AG04450 (cell line): Measurements from ENCODE around the gene RAET1E. TPM values are rescaled to one million over a fixed set of nuclear protein-coding genes. Genes with fewer than 3 reads are reported as not detected.

Source experiments
- CTCF ChIA-PET: fragments of 300-600, 350-600 bp; formaldehyde crosslinking; extraction: SDS; loops from one replicate; lab custom pipeline; 2022; ENCODE audit warnings: antibody characterized with exemption, inconsistent platforms; lab: Charles Lee
- POLR2A ChIA-PET: fragments of 350-600 bp; formaldehyde crosslinking; extraction: SDS; loops from one replicate; lab custom pipeline; 2021; ENCODE audit warnings: antibody characterized with exemption, inconsistent platforms; lab: Yijun Ruan, JAX
- DNase-seq: peaks from one replicate; pipeline ENCODE4 v3.0.0-alpha.2; 2011; ENCODE audit warnings: low read depth, low spot score
- H3K27ac ChIP-seq: one replicate; pipeline ENCODE4 v1.5.1; 2012; ENCODE audit warnings: low read depth, low read length, control low read depth
- H3K27me3 ChIP-seq: one replicate; pipeline ENCODE4 v1.6.0; 2012; ENCODE audit warnings: low read length; ENCODE audit not compliant: control insufficient read depth, insufficient read depth
- H3K4me3 ChIP-seq: 2 replicates; pipeline ENCODE4 v1.5.1; 2011; ENCODE audit warnings: mild to moderate bottlenecking, low read depth, low read length, control low read depth
- H3K9me3 ChIP-seq: 2 replicates; pipeline ENCODE4 v1.5.1; 2012; ENCODE audit warnings: low read length; ENCODE audit not compliant: control insufficient read depth, insufficient read depth
- CTCF ChIP-seq: IDR thresholded peaks from 2 replicates; pipeline ENCODE4 v1.5.1; 2011; ENCODE audit warnings: low read depth, low read length, control low read depth, inconsistent platforms
- polyA plus RNA-seq: library from polyadenylated mRNA; depleted of rRNA; stranded (reverse); fragments of >200 nt; gene quantifications from 2 replicates; pipeline ENCODE4 v1.2.3, GENCODE V29; 2011

Gene RAET1E
- polyA plus RNA-seq, 1 experiment, result not detected

DNA sequence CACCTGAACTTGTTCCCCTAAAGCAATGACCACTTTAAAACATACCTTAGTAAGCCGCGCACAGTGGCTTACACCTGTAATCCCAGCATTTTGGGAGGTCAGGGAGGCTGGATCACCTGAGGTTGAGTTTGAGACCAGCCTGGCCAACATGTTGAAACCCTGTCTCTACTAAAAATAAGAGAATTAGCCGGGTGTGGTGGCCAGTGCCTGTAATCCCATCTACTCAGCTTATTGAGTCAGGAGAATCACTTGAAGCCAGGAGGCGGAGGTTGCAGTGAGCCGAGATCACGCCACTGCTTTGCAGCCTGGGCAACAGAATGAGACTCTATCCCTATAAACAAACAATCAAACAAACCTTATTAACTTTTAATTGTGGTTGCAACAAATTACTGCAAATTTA lies 1.6 kb upstream of the RAET1E start:
- no peak for TF ChIP-seq CTCF
- Histone ChIP-seq H3K9me3 (no peaks in the 10 kb centered on the region), H3K4me3 (no peak overlapping the region), H3K27ac (no peak overlapping the region), H3K27me3 (peaks cover 4% of the 10 kb centered on the region)
- POLR2A ChIA-PET, result no interaction called here
- DNase-seq, result no peak
- CTCF ChIA-PET, result no interaction called here

DNA sequence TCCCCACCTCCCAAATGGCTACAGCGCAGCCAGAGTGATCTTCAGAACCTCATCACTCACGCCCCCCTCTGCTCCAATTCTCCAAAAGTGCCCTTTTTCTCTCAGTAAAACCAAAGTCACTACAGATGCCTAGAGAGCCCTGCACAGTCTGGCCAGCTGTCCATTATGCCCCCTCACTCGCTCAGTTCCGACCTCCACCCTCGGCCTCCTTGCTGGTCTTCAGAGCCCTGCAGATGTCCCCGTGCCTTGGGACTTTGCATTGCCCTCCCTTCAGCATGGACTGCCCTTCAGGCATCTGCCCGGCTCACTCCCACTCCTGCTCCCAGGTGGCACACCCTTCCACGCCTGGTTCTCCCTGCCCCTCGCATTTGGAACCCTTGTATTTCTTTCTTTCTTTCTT lies 1.1 kb upstream of the RAET1E start:
- no peak for DNase-seq
- Histone ChIP-seq H3K27me3 (peaks cover 2% of the 10 kb centered on the region), H3K9me3 (no peaks in the 10 kb centered on the region), H3K27ac (no peak overlapping the region), H3K4me3 (no peak overlapping the region)
- POLR2A ChIA-PET, result no interaction called here
- no peak for TF ChIP-seq CTCF
- CTCF ChIA-PET, result no interaction called here

DNA sequence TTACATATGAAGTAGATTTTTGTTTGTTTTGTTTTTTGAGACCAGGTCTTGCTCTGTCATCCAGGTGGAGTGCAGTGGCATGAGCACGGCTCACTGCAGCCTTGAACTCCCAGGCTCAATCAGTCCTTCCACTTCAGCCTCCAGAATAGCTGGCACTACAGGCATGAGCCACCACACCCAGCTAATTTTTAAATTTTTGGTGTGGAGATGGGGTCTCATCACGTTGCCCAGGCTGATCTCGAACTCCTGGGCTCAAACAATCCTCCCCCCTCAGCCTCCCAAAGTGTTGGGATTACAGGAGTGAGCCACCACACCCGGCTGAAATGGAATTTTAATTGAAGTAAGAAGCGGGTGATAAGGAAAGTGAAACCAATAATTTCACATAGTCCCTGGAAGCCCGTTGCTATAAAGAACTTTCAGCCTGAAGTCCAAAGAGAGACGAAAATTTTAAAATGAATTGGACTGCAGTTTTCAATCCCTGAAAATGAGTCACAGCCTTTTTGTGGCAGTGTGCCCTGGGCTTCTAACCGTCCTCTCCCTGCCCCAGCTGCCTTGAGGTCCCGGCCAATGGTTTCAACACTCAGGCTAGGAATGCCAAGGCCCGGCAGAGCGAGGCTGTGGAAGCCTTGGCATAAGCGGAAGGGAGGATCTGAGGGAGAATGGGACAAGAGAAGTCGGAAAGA lies 757 bp downstream of the RAET1E start:
- ChIA-PET CTCF (interaction anchor here (1.1 kb wide), 1 partner anchor 61 kb away, joined by 4 read pairs; no protein-coding TSS in a partner anchor), POLR2A (no interaction called here)
- peak overlapping the region; percentile 73 for H3K27ac ChIP-seq
- peak overlapping the region; percentile 41 for H3K4me3 ChIP-seq
- no peaks in the 10 kb centered on the region for H3K9me3 ChIP-seq
- DNase-seq, result peak; percentile 63
- TF ChIP-seq CTCF, result no peak
- H3K27me3 ChIP-seq, result no peaks in the 10 kb centered on the region

DNA sequence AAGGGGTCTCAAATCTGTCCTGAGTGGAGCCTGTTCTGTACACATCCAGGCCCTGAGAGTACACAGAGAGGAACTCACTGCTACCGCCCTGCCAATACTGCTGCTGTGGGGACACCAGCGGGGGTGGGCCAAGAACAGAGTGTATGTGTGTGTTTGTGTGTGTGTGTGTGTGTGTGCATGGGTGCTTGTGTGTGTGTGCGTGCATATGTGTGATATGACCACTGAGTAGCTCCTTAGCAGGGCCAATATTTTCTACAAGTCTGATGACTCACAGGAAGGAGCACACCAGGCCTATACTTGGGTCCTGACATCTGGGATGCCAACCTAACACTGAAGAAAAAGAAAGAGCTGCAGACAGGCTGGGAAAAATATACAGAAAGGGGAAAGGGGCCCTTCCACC lies 1.4 kb downstream of the RAET1E start:
- no peak overlapping the region for H3K4me3 ChIP-seq
- H3K27ac ChIP-seq, result peak overlapping the region; percentile 73
- DNase-seq, result no peak
- TF ChIP-seq CTCF, result no peak
- no peaks in the 10 kb centered on the region for H3K27me3 ChIP-seq
- POLR2A ChIA-PET, result no interaction called here
- H3K9me3 ChIP-seq, result no peaks in the 10 kb centered on the region
- CTCF ChIA-PET, result interaction anchor here (1.1 kb wide), 1 partner anchor 60 kb away, joined by 4 read pairs; no protein-coding TSS in a partner anchor

DNA sequence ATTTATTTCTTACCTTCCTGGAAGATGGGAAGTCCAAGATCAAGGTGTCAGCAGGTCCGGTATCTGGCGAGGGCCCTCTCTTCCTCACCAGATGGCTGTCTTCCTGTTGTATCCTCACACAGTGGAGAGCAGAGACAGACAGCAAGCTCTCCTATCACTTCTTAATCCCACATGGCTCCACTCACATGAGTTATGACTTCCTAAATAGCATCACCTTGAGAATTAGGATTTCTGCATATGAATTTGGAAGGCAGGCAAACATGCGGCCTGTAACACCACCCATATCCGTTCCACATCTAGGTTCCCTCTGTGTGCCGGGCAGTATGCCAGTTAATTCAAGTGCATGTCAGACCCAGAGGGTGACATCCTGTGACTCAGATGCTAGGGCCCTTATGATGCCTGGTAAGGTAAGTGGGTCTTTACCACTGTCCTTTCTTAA lies 2.1 kb downstream of the RAET1E start:
- TF ChIP-seq CTCF, result no peak
- CTCF ChIA-PET, result interaction anchor here (0.5 to 1.1 kb wide), 2 partner anchors 59 to 348 kb away, joined by 3 to 4 read pairs; no protein-coding TSS in a partner anchor
- POLR2A ChIA-PET, result no interaction called here
- Histone ChIP-seq H3K27me3 (no peaks in the 10 kb centered on the region), H3K4me3 (no peak overlapping the region), H3K9me3 (no peaks in the 10 kb centered on the region), H3K27ac (no peak overlapping the region)
- DNase-seq, result no peak
